Measurements from ENCODE around the gene PDZK1IP1. TPM values are rescaled to one million over a fixed set of nuclear protein-coding genes. Genes with fewer than 3 reads are reported as not detected.

PDZK1IP1 gene
- total RNA-seq, 1 donor from 2014 or later = not detected

GRCh38 chr1:47229031-47229885 lies 39.4 kb upstream of the PDZK1IP1 start:
- Mint-ChIP-seq H3K27ac (ENCODE audit: unreplicated experiment) (no peak overlapping the region), H3K36me3 (ENCODE audit: low read depth) (no peaks in the 10 kb centered on the region), H3K4me3 (peak overlapping the region; percentile 24), H3K9me3 (no peaks in the 10 kb centered on the region), H3K4me1 (peaks cover 18% of the 10 kb centered on the region), H3K27me3 (ENCODE audit: low read depth) (peaks cover 85% of the 10 kb centered on the region)
- DNase-seq (ENCODE audit: low read depth, low spot score) = no peak
- no peak for TF ChIP-seq CTCF (conservative IDR thresholded peaks at IDR 0.05)

GRCh38 chr1:47228644-47229030 lies 38.8 kb upstream of the PDZK1IP1 start:
- TF ChIP-seq CTCF (conservative IDR thresholded peaks at IDR 0.05) = no peak
- H3K4me3 Mint-ChIP-seq = no peak overlapping the region
- H3K36me3 Mint-ChIP-seq (ENCODE audit: low read depth) = no peaks in the 10 kb centered on the region
- no peak overlapping the region for H3K27ac Mint-ChIP-seq (ENCODE audit: unreplicated experiment)
- peaks cover 18% of the 10 kb centered on the region for H3K4me1 Mint-ChIP-seq
- DNase-seq (ENCODE audit: low read depth, low spot score) = no peak
- H3K9me3 Mint-ChIP-seq = no peaks in the 10 kb centered on the region
- peaks cover 79% of the 10 kb centered on the region for H3K27me3 Mint-ChIP-seq (ENCODE audit: low read depth)

- Mint-ChIP-seq H3K27me3 (ENCODE audit: low read depth) (peaks cover 69% of the 10 kb centered on the region), H3K4me1 (peaks cover 16% of the 10 kb centered on the region)
Measured at GRCh38 chr1:47227341-47228232, 37.8 kb upstream of the PDZK1IP1 start.

GRCh38 chr1:47226839-47227215 lies 37.0 kb upstream of the PDZK1IP1 start:
- Mint-ChIP-seq H3K27me3 (ENCODE audit: low read depth) (peaks cover 62% of the 10 kb centered on the region), H3K27ac (ENCODE audit: unreplicated experiment) (no peak overlapping the region), H3K4me3 (peak overlapping the region; percentile 49), H3K9me3 (no peaks in the 10 kb centered on the region), H3K36me3 (ENCODE audit: low read depth) (no peaks in the 10 kb centered on the region), H3K4me1 (peaks cover 12% of the 10 kb centered on the region)
- no peak for TF ChIP-seq CTCF (conservative IDR thresholded peaks at IDR 0.05)
- DNase-seq (ENCODE audit: low read depth, low spot score) = no peak

More at GRCh38 chr1:47227341-47228232, 37.8 kb upstream of the PDZK1IP1 start:
- Mint-ChIP-seq H3K36me3 (ENCODE audit: low read depth) (no peaks in the 10 kb centered on the region), H3K9me3 (no peaks in the 10 kb centered on the region), H3K27ac (ENCODE audit: unreplicated experiment) (no peak overlapping the region), H3K4me3 (peak overlapping the region; percentile 49)
- no peak for TF ChIP-seq CTCF (conservative IDR thresholded peaks at IDR 0.05)
- no peak for DNase-seq (ENCODE audit: low read depth, low spot score)

- no peaks in the 10 kb centered on the region for H3K9me3 Mint-ChIP-seq
Measured at GRCh38 chr1:47226121-47226838, 36.4 kb upstream of the PDZK1IP1 start.

More at GRCh38 chr1:47226121-47226838, 36.4 kb upstream of the PDZK1IP1 start:
- Mint-ChIP-seq H3K27ac (ENCODE audit: unreplicated experiment) (no peak overlapping the region), H3K27me3 (ENCODE audit: low read depth) (peaks cover 57% of the 10 kb centered on the region), H3K36me3 (ENCODE audit: low read depth) (no peaks in the 10 kb centered on the region), H3K4me1 (peaks cover 6% of the 10 kb centered on the region), H3K4me3 (peak overlapping the region; percentile 66)
- no peak for TF ChIP-seq CTCF (conservative IDR thresholded peaks at IDR 0.05)
- no peak for DNase-seq (ENCODE audit: low read depth, low spot score)
